Measurements from ENCODE around the gene MINDY1. TPM values are rescaled to one million over a fixed set of nuclear protein-coding genes. Genes with fewer than 3 reads are reported as not detected.

The MINDY1 gene
- polyA plus RNA-seq (ENCODE audit: low read depth in 6 of 6), result 1 to 10 TPM; 2.4 to 8.8 (median 3.5) TPM

- peaks cover 0 to 5% of the 10 kb centered on the region in 2 donors for H3K36me3 Mint-ChIP-seq
- H3K27ac Mint-ChIP-seq, result peak within 1 kb of the TSS; percentile 95 to 99 (median 98)
- DNase-seq (peak; percentile 36), ATAC-seq (ENCODE audit: low read depth in 2 of 2) (peak; percentile 30 to 36)
- peaks cover 54 to 78% (median 74%) of the 10 kb centered on the region in 3 donors for H3K4me1 Mint-ChIP-seq
- peak within 1 kb of the TSS; percentile 87 to 99 (median 98) for H3K4me3 Mint-ChIP-seq
- H3K9me3 Mint-ChIP-seq, result no peaks in the 10 kb centered on the region
- no peaks in the 10 kb centered on the region for H3K27me3 Mint-ChIP-seq
Observed at GRCh38 chr1:151006327-151007052, at the start of gene MINDY1. Gene MINDY1, minus strand, starts transcription at chr1:151006902. Its CDS starts 4,285 bp downstream, at chr1:151002617.

- Mint-ChIP-seq H3K4me1 (peaks cover 61 to 80% (median 70%) of the 10 kb centered on the region in 3 donors), H3K36me3 (peaks cover 7 to 53% of the 10 kb centered on the region in 2 donors), H3K9me3 (no peaks in the 10 kb centered on the region), H3K4me3 (peak overlapping the region; percentile 87 to 100 (median 98)), H3K27ac (peak overlapping the region; percentile 57 to 99 (median 91)), H3K27me3 (no peaks in the 10 kb centered on the region)
- ATAC-seq (ENCODE audit: low read depth in 2 of 2) (peak; percentile 18 to 23), DNase-seq (peak; percentile 46)
Observed at GRCh38 chr1:151056149-151056548, 49.4 kb upstream of the MINDY1 start.

GRCh38 chr1:151055581-151055980 lies 48.9 kb upstream of the MINDY1 start:
- DNase-seq (no peak), ATAC-seq (ENCODE audit: low read depth in 2 of 2) (no peak)
- no peaks in the 10 kb centered on the region for H3K27me3 Mint-ChIP-seq
- H3K36me3 Mint-ChIP-seq, result peaks cover 7 to 53% of the 10 kb centered on the region in 2 donors
- H3K27ac Mint-ChIP-seq, result peak overlapping the region; percentile 57 to 99 (median 91)
- H3K4me1 Mint-ChIP-seq, result peaks cover 60 to 76% (median 64%) of the 10 kb centered on the region in 3 donors
- no peaks in the 10 kb centered on the region for H3K9me3 Mint-ChIP-seq
- peak overlapping the region; percentile 87 to 100 (median 98) for H3K4me3 Mint-ChIP-seq

- DNase-seq (no peak), ATAC-seq (ENCODE audit: low read depth in 2 of 2) (no peak)
- H3K27me3 Mint-ChIP-seq, result no peaks in the 10 kb centered on the region
- H3K36me3 Mint-ChIP-seq, result peaks cover 7 to 53% of the 10 kb centered on the region in 2 donors
- H3K4me1 Mint-ChIP-seq, result peaks cover 59 to 73% (median 60%) of the 10 kb centered on the region in 3 donors
- peak overlapping the region; percentile 87 to 100 (median 98) for H3K4me3 Mint-ChIP-seq
- H3K9me3 Mint-ChIP-seq, result no peaks in the 10 kb centered on the region
- peak overlapping the region; percentile 82 to 99 (median 94) for H3K27ac Mint-ChIP-seq
Observed at GRCh38 chr1:151054971-151055547, 48.4 kb upstream of the MINDY1 start.

GRCh38 chr1:151051356-151052009 lies 44.8 kb upstream of the MINDY1 start:
- H3K4me1 Mint-ChIP-seq, result peaks cover 49 to 78% (median 52%) of the 10 kb centered on the region in 3 donors
- H3K4me3 Mint-ChIP-seq, result peak overlapping the region in 2 of 8 donors; percentile 6 to 15
- no peak for DNase-seq
- peaks cover 7 to 25% of the 10 kb centered on the region in 2 donors for H3K36me3 Mint-ChIP-seq
- H3K9me3 Mint-ChIP-seq, result no peaks in the 10 kb centered on the region
- peak overlapping the region in 4 of 6 donors; percentile 23 to 99 (median 87) for H3K27ac Mint-ChIP-seq
- no peak for ATAC-seq (ENCODE audit: low read depth in 2 of 2)
- H3K27me3 Mint-ChIP-seq, result no peaks in the 10 kb centered on the region

GRCh38 chr1:151050051-151050688 lies 43.5 kb upstream of the MINDY1 start:
- DNase-seq (no peak), ATAC-seq (ENCODE audit: low read depth in 2 of 2) (no peak)
- H3K4me3 Mint-ChIP-seq, result peak overlapping the region in 3 of 8 donors; percentile 4 to 96 (median 6)
- no peaks in the 10 kb centered on the region for H3K9me3 Mint-ChIP-seq
- H3K27ac Mint-ChIP-seq, result peak overlapping the region in 5 of 6 donors; percentile 9 to 99 (median 60)
- H3K4me1 Mint-ChIP-seq, result peaks cover 37 to 69% (median 45%) of the 10 kb centered on the region in 3 donors
- H3K36me3 Mint-ChIP-seq, result peaks cover 6 to 23% of the 10 kb centered on the region in 2 donors
- no peaks in the 10 kb centered on the region for H3K27me3 Mint-ChIP-seq

- Mint-ChIP-seq H3K4me1 (peaks cover 35 to 62% (median 39%) of the 10 kb centered on the region in 3 donors), H3K27ac (peak overlapping the region in 3 of 6 donors; percentile 27 to 99 (median 96)), H3K4me3 (peak overlapping the region in 7 of 8 donors; percentile 47 to 96 (median 95)), H3K9me3 (no peaks in the 10 kb centered on the region), H3K36me3 (peaks cover 0 to 16% of the 10 kb centered on the region in 2 donors), H3K27me3 (no peaks in the 10 kb centered on the region)
- DNase-seq (no peak), ATAC-seq (ENCODE audit: low read depth in 2 of 2) (no peak)
Observed at GRCh38 chr1:151049458-151049857, 42.8 kb upstream of the MINDY1 start.

- no peak for ATAC-seq (ENCODE audit: low read depth in 2 of 2)
- Mint-ChIP-seq H3K36me3 (peaks cover 0 to 10% of the 10 kb centered on the region in 2 donors), H3K27ac (peak overlapping the region; percentile 74 to 96 (median 86)), H3K27me3 (no peaks in the 10 kb centered on the region), H3K9me3 (no peaks in the 10 kb centered on the region), H3K4me3 (peak overlapping the region; percentile 93 to 98 (median 95)), H3K4me1 (peaks cover 31 to 55% (median 39%) of the 10 kb centered on the region in 3 donors)
- no peak for DNase-seq
Observed at GRCh38 chr1:151048645-151049032, 41.9 kb upstream of the MINDY1 start.

- peaks cover 31 to 49% (median 39%) of the 10 kb centered on the region in 3 donors for H3K4me1 Mint-ChIP-seq
- peak overlapping the region; percentile 74 to 96 (median 86) for H3K27ac Mint-ChIP-seq
- peak; percentile 77 to 82 for ATAC-seq (ENCODE audit: low read depth in 2 of 2)
- H3K9me3 Mint-ChIP-seq, result no peaks in the 10 kb centered on the region
- H3K4me3 Mint-ChIP-seq, result peak overlapping the region; percentile 93 to 98 (median 95)
- no peaks in the 10 kb centered on the region for H3K27me3 Mint-ChIP-seq
- peaks cover 0 to 10% of the 10 kb centered on the region in 2 donors for H3K36me3 Mint-ChIP-seq
- DNase-seq, result peak; percentile 56
Observed at GRCh38 chr1:151047925-151048644, 41.4 kb upstream of the MINDY1 start.

GRCh38 chr1:151047591-151047924 lies 40.9 kb upstream of the MINDY1 start, which contains the start of gene C1orf56:
Gene C1orf56, plus strand, starts transcription at chr1:151047751. Its CDS starts 97 bp downstream, at chr1:151047848.
- DNase-seq, result peak; percentile 66
- no peaks in the 10 kb centered on the region for H3K9me3 Mint-ChIP-seq
- no peaks in the 10 kb centered on the region for H3K27me3 Mint-ChIP-seq
- peak within 1 kb of the TSS; percentile 77 to 96 (median 90) for H3K27ac Mint-ChIP-seq
- peaks cover 0 to 6% of the 10 kb centered on the region in 2 donors for H3K36me3 Mint-ChIP-seq
- peaks cover 31 to 47% (median 36%) of the 10 kb centered on the region in 3 donors for H3K4me1 Mint-ChIP-seq
- H3K4me3 Mint-ChIP-seq, result peak within 1 kb of the TSS; percentile 93 to 98 (median 95)
- ATAC-seq (ENCODE audit: low read depth in 2 of 2), result peak; percentile 66 to 70

GRCh38 chr1:151043163-151043562 lies 36.5 kb upstream of the MINDY1 start:
- ATAC-seq (ENCODE audit: low read depth in 2 of 2) (no peak), DNase-seq (no peak)
- Mint-ChIP-seq H3K27me3 (no peaks in the 10 kb centered on the region), H3K36me3 (no peaks in the 10 kb centered on the region), H3K4me3 (no peak overlapping the region), H3K9me3 (no peaks in the 10 kb centered on the region), H3K27ac (peak overlapping the region in 1 of 6 donors; percentile 9), H3K4me1 (peaks cover 13 to 23% (median 18%) of the 10 kb centered on the region in 3 donors)

- no peak for ATAC-seq (ENCODE audit: low read depth in 2 of 2)
- no peaks in the 10 kb centered on the region for H3K9me3 Mint-ChIP-seq
- DNase-seq, result no peak
- H3K4me1 Mint-ChIP-seq, result peaks cover 0 to 10% (median 0%) of the 10 kb centered on the region in 3 donors
- no peak overlapping the region for H3K4me3 Mint-ChIP-seq
- H3K27me3 Mint-ChIP-seq, result no peaks in the 10 kb centered on the region
- peaks cover 0 to 10% of the 10 kb centered on the region in 2 donors for H3K36me3 Mint-ChIP-seq
- H3K27ac Mint-ChIP-seq, result no peak overlapping the region
Observed at GRCh38 chr1:151039521-151039920, 32.8 kb upstream of the MINDY1 start.
